Measurements from ENCODE around the gene CRYGC.

DNA sequence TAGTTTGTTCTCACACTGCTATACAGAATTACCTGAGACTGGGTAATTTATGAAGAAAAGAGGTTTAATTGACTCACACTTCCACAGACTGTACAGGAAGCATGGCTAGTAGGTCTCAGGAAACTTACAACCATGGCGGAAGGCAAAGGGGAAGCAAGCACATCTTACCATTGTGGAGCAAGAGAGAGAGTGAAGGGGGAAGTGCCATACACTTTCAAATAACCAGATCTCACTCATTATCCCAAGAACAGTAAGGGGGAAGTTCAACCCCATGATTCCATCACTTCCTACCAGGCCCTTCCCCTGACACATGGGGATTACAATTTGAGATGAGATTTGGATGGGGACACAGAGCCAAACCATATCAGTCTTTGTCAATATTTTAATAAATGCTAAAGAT lies 21.3 kb upstream of the CRYGC start:
- TF ChIP-seq TAF1 (CRISPR knock-in tag; IDR thresholded peaks at IDR 0.05) (no peak), BHLHE40 (IDR thresholded peaks at IDR 0.05; ENCODE audit: low read length) (no peak), REL (CRISPR knock-in tag; conservative IDR thresholded peaks at IDR 0.05) (no peak), ZNF329 (CRISPR knock-in tag; IDR thresholded peaks at IDR 0.05; ENCODE audit: low read depth) (no peak), POLR2A (IDR thresholded peaks at IDR 0.05; ENCODE audit: insufficient read depth in 1 of 2, low read depth in 2 of 2, low read length in 2 of 2) (no peak), SP140L (CRISPR knock-in tag; IDR thresholded peaks at IDR 0.05; ENCODE audit: borderline replicate concordance) (no peak)
- TF ChIP-seq, protein P1, sequence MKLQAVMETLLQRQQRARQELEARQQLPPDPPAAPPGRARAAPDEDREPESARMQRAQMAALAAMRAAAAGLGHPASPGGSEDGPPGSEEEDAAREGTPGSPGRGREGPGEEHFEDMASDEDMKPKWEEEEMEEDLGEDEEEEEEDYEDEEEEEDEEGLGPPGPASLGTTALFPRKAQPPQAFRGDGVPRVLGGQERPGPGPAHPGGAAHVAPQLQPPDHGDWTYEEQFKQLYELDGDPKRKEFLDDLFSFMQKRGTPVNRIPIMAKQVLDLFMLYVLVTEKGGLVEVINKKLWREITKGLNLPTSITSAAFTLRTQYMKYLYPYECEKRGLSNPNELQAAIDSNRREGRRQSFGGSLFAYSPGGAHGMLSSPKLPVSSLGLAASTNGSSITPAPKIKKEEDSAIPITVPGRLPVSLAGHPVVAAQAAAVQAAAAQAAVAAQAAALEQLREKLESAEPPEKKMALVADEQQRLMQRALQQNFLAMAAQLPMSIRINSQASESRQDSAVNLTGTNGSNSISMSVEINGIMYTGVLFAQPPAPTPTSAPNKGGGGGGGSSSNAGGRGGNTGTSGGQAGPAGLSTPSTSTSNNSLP (IDR thresholded peaks at IDR 0.05; ENCODE audit: low read depth, low read length) = no peak
- TF ChIP-seq, protein P2, sequence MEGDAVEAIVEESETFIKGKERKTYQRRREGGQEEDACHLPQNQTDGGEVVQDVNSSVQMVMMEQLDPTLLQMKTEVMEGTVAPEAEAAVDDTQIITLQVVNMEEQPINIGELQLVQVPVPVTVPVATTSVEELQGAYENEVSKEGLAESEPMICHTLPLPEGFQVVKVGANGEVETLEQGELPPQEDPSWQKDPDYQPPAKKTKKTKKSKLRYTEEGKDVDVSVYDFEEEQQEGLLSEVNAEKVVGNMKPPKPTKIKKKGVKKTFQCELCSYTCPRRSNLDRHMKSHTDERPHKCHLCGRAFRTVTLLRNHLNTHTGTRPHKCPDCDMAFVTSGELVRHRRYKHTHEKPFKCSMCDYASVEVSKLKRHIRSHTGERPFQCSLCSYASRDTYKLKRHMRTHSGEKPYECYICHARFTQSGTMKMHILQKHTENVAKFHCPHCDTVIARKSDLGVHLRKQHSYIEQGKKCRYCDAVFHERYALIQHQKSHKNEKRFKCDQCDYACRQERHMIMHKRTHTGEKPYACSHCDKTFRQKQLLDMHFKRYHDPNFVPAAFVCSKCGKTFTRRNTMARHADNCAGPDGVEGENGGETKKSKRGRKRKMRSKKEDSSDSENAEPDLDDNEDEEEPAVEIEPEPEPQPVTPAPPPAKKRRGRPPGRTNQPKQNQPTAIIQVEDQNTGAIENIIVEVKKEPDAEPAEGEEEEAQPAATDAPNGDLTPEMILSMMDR (CRISPR knock-in tag; IDR thresholded peaks at IDR 0.05) = no peak

Measured in HepG2 (cell line).